ENCODE measurements around the gene PDHB.
A peak's percentile ranks its signal among the peaks of the same experiment; 100 is the strongest.

DNA sequence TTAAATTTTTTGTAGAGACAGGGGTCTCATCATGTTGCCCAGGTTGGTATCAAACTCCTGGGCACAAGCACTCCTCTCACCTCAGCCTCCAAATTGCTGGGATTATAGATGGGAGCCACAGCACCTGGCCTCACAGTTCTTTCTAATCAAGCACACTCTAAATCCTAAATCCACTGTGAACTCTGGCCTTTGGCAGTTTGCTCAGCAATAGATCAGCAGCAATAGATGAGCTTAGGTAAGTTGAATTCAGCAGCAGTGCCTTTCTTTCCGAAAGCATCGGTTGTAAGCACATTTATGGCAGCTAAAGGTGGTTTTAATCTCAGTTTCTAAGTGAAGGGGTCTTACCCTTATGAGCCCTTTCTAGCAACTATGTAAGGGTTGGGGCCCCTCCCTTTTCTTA lies 16.6 kb downstream of the PDHB start:
- TF ChIP-seq, protein P1, sequence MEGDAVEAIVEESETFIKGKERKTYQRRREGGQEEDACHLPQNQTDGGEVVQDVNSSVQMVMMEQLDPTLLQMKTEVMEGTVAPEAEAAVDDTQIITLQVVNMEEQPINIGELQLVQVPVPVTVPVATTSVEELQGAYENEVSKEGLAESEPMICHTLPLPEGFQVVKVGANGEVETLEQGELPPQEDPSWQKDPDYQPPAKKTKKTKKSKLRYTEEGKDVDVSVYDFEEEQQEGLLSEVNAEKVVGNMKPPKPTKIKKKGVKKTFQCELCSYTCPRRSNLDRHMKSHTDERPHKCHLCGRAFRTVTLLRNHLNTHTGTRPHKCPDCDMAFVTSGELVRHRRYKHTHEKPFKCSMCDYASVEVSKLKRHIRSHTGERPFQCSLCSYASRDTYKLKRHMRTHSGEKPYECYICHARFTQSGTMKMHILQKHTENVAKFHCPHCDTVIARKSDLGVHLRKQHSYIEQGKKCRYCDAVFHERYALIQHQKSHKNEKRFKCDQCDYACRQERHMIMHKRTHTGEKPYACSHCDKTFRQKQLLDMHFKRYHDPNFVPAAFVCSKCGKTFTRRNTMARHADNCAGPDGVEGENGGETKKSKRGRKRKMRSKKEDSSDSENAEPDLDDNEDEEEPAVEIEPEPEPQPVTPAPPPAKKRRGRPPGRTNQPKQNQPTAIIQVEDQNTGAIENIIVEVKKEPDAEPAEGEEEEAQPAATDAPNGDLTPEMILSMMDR (IDR thresholded peaks at IDR 0.05; ENCODE audit: low read depth, low read length, missing input control) = no peak
- TF ChIP-seq, protein P2, sequence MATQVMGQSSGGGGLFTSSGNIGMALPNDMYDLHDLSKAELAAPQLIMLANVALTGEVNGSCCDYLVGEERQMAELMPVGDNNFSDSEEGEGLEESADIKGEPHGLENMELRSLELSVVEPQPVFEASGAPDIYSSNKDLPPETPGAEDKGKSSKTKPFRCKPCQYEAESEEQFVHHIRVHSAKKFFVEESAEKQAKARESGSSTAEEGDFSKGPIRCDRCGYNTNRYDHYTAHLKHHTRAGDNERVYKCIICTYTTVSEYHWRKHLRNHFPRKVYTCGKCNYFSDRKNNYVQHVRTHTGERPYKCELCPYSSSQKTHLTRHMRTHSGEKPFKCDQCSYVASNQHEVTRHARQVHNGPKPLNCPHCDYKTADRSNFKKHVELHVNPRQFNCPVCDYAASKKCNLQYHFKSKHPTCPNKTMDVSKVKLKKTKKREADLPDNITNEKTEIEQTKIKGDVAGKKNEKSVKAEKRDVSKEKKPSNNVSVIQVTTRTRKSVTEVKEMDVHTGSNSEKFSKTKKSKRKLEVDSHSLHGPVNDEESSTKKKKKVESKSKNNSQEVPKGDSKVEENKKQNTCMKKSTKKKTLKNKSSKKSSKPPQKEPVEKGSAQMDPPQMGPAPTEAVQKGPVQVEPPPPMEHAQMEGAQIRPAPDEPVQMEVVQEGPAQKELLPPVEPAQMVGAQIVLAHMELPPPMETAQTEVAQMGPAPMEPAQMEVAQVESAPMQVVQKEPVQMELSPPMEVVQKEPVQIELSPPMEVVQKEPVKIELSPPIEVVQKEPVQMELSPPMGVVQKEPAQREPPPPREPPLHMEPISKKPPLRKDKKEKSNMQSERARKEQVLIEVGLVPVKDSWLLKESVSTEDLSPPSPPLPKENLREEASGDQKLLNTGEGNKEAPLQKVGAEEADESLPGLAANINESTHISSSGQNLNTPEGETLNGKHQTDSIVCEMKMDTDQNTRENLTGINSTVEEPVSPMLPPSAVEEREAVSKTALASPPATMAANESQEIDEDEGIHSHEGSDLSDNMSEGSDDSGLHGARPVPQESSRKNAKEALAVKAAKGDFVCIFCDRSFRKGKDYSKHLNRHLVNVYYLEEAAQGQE (IDR thresholded peaks at IDR 0.05) = no peak
- TF ChIP-seq, protein P3, sequence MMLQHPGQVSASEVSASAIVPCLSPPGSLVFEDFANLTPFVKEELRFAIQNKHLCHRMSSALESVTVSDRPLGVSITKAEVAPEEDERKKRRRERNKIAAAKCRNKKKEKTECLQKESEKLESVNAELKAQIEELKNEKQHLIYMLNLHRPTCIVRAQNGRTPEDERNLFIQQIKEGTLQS (IDR thresholded peaks at IDR 0.05) = no peak
- TF ChIP-seq NR2F2 (IDR thresholded peaks at IDR 0.05) = no peak
- TF ChIP-seq, protein P4, sequence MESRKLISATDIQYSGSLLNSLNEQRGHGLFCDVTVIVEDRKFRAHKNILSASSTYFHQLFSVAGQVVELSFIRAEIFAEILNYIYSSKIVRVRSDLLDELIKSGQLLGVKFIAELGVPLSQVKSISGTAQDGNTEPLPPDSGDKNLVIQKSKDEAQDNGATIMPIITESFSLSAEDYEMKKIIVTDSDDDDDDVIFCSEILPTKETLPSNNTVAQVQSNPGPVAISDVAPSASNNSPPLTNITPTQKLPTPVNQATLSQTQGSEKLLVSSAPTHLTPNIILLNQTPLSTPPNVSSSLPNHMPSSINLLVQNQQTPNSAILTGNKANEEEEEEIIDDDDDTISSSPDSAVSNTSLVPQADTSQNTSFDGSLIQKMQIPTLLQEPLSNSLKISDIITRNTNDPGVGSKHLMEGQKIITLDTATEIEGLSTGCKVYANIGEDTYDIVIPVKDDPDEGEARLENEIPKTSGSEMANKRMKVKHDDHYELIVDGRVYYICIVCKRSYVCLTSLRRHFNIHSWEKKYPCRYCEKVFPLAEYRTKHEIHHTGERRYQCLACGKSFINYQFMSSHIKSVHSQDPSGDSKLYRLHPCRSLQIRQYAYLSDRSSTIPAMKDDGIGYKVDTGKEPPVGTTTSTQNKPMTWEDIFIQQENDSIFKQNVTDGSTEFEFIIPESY (IDR thresholded peaks at IDR 0.05) = no peak
- no peak for TF ChIP-seq YY1 (IDR thresholded peaks at IDR 0.05)
- TF ChIP-seq EGR1 (IDR thresholded peaks at IDR 0.05; ENCODE audit: low read depth in 2 of 2) = no peak
- TF ChIP-seq TAF1 (conservative IDR thresholded peaks at IDR 0.05) = no peak
- no peak for TF ChIP-seq FOXA2 (IDR thresholded peaks at IDR 0.05)
- peak; percentile 34 for TF ChIP-seq SP1 (IDR thresholded peaks at IDR 0.05)
- TF ChIP-seq, protein P5, sequence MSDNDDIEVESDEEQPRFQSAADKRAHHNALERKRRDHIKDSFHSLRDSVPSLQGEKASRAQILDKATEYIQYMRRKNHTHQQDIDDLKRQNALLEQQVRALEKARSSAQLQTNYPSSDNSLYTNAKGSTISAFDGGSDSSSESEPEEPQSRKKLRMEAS (IDR thresholded peaks at IDR 0.05) = no peak
- TF ChIP-seq RXRA (IDR thresholded peaks at IDR 0.05) = peak; percentile 8 to 34
- peak in 1 of 2 donors; percentile 29 for TF ChIP-seq RAD21 (IDR thresholded peaks at IDR 0.05)

Measured in liver (tissue), 3 donors.